ENCODE measurements around the gene TNNI2. TPM values are rescaled to one million over a fixed set of nuclear protein-coding genes. Genes with fewer than 3 reads are reported as not detected.

Gene TNNI2
- total RNA-seq, 1 donor from 2014 or later, result not detected

DNA sequence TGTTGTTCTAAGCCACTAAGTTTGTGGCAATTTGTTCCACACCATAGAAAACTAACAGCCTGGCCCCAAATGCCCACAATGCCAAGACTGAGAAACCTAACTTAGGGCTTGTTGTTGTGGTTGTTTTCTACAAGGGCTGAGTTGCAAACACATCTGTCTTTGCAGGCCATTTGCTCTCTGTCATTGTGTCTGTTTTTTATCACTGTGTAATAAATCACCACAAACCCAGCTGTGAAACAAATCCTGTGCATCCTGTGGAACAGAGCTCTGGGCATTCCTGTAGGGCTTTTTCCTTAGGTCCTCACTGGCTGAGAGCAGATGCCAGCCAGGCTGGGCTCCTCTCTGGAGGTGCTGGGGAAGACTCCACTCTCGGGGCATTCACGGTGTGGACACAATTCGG is 19.7 kb upstream of the TNNI2 start:
- ATAC-seq, result no peak

DNA sequence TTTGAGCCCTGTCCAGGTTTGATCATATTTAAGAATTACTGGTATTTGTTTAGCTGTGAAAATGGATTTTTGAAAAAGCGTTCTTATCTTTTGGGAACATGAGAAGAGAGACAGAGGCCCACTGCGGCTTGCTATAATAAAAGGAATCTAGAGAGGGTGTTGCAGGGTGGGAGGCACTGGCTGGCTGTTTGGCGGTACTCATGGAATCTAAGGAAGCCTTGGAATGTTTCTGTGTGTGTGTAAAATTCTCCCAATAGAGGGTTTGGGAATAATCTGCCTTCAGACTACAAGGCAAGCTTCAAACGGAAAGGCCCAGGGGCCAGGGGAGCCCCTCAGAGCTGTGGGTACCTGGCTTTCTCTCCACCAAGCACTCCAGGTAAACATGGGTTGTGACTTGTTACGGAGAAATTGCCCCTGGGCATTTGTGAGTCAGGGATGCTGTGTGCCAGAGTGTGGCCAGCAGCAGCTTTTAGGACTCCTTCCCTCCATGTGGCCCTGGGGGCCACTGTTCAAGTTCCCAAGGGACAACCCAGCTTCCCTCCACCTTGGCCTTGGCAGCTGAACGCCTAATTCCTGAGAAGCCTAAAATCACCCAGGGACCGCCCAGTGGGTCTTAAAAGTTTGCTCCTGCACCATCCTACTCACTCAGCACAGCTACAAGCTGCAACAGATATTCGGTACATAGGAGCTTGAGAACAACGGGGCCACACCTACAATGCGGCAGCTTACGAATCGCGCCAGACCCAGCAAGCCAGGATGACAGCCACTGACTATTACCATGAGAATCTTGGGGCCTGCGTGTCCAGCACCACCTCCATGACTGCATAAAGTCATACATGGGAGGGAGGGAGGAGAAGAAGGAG is 18.1 kb upstream of the TNNI2 start:
- DNase-seq (ENCODE audit: low spot score) (no peak), ATAC-seq (no peak)
- intact Hi-C loops (cut with DNase I), result no loop called here

More for the DNA sequence above, 19.7 kb upstream of the TNNI2 start:
- no peak for DNase-seq (ENCODE audit: low spot score)
- intact Hi-C loops (cut with DNase I), result no loop called here

DNA sequence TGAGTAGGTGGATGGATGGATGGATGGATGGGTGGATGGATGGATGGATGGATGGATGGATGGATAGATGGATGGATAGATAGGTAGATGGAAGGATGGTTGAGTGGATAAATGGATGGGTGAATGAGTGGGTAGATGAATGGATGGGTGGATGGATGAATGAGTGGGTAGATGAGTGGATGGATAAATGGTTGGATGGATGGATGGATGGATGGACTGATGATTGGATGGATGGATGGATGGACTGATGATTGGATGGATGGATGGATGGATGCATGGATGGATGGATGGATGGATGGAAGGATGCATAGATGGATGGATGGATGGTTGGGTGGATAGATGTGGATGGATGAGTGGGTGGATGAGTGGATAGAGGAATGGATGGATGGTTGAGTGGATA is 17.2 kb upstream of the TNNI2 start:
- DNase-seq (ENCODE audit: low spot score), result no peak
- no peak for ATAC-seq
- intact Hi-C loops (cut with DNase I), result no loop called here

GRCh38 chr11:1822648-1823375 is 16.0 kb upstream of the TNNI2 start:
- ATAC-seq, result no peak
- intact Hi-C loops (cut with DNase I), result no loop called here
- no peak for DNase-seq (ENCODE audit: low spot score)

DNA sequence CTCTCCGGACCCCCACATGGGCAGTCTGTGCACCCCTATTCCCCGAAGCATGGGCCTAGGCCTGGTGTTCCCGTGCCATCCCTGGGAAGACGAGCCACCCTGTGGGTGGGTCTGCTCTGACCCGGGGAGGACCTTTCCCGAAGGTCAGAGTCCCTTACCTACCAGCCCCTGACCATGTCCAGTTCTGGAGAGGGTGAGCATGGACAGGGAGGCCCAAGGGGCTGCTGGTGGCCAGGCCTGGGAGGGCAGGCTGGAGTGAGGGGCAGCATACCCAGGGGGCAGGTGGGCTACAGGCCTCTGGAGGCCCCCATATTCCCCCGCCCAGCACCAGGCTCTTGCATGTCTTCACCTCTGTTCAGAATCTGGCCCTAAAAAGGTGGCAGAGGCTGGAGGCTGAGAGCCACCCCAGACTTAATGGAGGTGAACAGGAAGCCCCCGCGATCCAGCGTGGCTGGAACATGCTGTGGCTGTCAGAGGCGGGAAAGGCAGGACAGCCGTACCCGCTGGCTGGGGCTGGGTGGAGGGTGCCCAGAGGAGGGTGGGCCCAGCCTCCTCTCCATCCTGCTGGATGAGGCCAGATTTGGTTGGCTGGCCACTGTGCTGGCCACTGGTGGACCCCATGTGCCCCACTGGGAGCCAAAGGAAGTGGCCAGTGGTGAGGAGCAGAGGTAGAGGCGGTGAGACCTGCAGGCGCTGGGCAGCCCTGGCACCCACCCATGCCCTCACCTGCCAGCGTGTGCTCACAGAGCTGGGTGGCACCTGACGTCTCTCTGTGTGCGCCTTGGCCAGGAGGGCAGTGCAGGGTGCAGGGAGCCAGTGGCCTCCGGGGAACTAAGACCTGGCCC is 15.2 kb upstream of the TNNI2 start:
- DNase-seq (ENCODE audit: low spot score) (no peak), ATAC-seq (no peak)
- intact Hi-C loops (cut with DNase I), result no loop called here

- DNase-seq (ENCODE audit: low spot score) (no peak), ATAC-seq (no peak)
- intact Hi-C loops (cut with DNase I), result loop anchor here (1.0 kb wide), 1 partner anchor 86 kb away; no protein-coding TSS in a partner anchor
These were observed 14.4 kb upstream of the TNNI2 start for GRCh38 chr11:1824221-1825038.

DNA sequence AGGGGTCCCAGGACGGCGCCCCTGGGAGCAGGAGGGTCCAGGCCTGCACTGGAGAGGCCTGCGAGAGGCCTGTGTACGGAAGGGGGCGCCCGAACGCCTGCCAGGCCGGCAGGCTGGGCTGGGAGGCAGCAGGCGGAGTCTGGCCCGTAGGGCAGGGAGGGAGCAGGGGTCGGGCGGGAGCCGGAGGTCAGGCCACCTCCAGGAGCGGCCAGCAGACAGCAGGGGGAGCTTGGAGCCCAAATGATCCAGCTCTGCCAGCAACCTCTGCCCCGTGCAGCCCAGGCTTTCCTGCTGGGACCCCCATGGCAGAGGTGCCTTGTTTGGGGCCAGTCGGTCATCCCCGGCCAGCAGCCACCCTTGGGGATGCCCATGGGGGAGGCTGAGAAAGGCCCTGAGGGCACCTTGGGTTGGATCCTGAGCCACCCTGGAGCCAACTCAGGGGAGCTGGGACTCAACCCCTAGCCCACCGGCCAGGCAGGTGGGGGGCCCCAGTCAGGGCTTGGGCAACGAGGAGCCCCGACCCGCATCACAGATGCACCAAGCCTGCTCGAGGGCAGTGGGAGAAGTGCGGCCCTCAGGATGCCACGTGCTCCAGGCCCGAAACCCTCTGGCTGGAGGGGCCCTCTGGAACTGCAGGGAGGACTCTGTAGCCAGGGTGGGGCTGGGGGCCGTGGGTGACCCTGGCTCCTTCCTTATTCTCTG is 13.6 kb upstream of the TNNI2 start:
- ATAC-seq (peak; percentile 61), DNase-seq (ENCODE audit: low spot score) (peak; percentile 84)
- intact Hi-C loops (cut with DNase I), result loop anchor here (1.0 kb wide), 1 partner anchor 87 kb away; no protein-coding TSS in a partner anchor

DNA sequence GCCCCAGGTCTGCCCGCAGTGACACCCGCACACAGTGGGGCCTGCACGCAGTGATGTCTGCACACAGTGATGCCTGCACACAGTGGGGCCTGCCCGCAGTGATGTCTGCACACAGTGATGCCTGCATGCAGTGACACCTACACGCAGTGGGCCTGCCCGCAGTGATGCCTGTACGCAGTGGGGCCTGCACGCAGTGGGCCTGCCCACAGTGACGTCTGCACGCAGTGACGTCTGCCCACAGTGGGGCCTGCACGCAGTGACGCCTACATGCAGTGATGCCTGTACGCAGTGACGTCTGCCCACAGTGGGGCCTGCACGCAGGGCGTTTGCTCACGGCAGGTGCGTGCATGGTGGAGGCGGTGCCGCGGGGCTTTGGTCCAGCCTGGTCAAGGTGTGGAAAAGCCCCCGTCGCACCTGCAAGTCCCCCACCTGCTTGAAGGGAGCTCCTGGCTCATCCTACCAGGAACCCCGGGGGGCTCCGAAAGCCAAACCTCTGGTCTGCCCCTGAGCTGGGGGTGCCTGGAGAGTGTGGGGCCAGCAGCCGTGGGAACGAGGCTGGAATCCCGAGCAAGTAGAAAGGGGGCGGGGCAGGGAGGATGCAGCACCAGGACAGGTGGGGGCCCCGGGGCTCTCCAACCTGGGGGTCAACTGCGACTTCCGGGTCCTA is 12.9 kb upstream of the TNNI2 start:
- DNase-seq (ENCODE audit: low spot score), result no peak
- intact Hi-C loops (cut with DNase I), result loop anchor here (1.0 kb wide), 1 partner anchor 88 kb away; no protein-coding TSS in a partner anchor
- no peak for ATAC-seq

DNA sequence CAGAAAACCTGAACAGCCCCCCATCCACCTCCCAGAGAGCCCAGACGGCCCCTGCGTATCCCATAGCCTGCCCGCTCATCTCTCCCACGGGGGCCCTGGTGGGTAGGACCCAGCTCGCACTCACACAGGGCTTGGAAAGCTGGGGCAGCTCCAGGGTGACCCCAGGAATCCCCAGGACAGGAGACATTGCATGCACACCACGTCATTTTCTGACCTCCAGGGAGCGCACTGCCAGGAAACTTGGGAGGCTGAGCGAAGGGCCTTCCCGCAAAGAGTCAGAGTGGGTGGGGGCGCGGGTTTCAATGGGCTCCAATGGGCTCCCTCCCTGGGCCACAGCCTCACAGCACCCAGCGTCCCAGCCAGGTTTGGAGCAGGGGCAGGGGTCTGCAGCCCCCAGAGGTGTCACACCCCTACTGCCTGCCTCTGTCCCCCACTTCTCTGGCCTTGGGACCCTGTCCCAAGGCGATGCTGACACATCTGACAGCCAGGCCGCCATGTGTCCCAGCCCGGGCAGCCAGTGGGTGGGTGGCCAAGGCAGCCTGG is 12.2 kb upstream of the TNNI2 start:
- DNase-seq (ENCODE audit: low spot score), result peak; percentile 80
- ATAC-seq, result peak; percentile 56
- intact Hi-C loops (cut with DNase I), result no loop called here

GRCh38 chr11:1827095-1827813 is 11.5 kb upstream of the TNNI2 start:
- intact Hi-C loops (cut with DNase I), result no loop called here
- ATAC-seq, result peak; percentile 68
- DNase-seq (ENCODE audit: low spot score), result peak; percentile 88

DNA sequence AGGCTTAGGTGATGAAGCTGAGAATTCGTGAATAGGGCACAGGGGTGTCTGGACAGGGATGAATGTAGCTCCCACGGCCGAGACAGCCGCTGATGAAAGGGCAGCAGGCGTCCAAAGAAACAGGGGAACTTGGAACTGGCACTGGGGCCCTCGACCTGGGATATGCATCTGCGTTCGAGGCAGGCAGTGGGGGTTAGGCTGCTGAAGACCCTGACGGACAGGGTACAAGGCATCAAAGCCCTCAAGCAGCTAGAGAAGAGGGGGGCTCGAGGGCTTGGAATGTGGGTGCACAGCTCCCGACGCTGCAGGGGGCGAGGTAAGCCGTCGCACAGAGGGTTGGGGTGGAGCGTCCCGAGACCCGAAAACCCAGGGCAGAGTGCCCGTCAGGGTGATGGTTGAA is 10.8 kb upstream of the TNNI2 start:
- ATAC-seq, result no peak
- DNase-seq (ENCODE audit: low spot score), result no peak
- intact Hi-C loops (cut with DNase I), result no loop called here

DNA sequence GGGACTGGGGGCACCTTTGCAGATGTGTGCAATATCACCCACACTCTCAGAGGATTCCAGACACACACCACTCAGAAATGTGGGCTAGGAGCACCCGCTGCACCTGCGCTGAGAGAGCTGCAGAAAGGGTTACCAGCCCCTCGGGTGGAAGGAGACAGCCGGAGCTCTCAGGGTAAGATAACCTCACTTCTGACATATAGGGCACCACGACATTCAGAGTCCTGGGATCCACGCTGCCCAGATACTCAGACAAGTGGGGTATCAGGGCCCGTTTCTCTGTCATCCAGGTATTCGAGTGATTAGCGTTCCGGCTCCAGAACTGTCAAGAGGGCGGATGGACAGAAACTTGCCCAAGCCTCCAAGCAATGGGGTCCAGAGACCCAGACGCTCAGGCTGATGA is 10.2 kb upstream of the TNNI2 start:
- DNase-seq (ENCODE audit: low spot score) (no peak), ATAC-seq (no peak)
- intact Hi-C loops (cut with DNase I), result no loop called here

GRCh38 chr11:1829039-1829820 is 9.6 kb upstream of the TNNI2 start:
- ATAC-seq (no peak), DNase-seq (ENCODE audit: low spot score) (no peak)
- intact Hi-C loops (cut with DNase I), result no loop called here

- intact Hi-C loops (cut with DNase I), result loop anchor here (5.0 kb wide), 1 partner anchor 178 kb away; no protein-coding TSS in a partner anchor
- ATAC-seq, result no peak
These were observed 8.8 kb upstream of the TNNI2 start for GRCh38 chr11:1830004-1830321.

DNA sequence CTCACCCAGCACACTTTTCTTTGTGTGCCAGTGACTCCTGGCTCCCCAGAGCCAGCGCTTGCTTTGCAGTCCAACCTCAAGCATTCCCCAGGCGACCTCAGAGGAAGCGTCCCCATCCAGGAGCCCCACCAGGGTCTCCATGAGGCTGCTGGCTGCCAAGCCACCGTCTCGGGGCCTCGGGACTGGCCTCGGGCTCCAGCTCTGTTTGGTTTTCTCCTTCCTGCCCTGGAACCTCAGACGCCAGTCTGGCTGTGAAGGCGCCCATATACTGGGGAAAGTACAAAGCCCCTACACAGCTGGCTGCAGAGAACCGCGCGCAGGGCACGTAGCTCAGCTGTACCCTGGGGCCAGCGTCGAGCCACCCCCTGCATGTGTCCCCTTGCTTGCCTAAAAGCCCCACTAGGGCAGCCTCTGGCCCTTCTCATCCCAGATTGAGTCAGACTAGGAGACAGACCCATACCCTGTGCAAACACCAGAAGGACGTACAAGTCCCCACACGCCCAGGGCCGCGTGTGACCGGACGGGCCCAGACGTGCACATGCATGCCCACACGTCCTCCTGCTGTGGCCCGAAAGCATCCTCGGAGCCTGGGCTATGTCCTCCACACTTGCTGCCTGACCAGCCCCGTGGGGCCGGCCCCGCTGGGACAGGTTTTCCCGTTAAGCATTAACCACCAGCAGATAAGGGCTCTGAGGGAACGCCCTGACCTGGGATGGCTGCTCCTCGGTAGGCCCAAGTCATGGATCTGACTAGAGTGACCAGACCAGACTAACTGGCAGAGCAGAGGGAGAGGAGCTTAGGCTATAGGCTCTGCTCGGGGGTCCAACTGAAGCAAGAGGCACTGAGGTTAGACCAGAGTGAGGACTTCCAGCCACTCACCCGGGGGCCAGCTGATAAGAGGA is 8.2 kb upstream of the TNNI2 start:
- no peak for DNase-seq (ENCODE audit: low spot score)
- ATAC-seq, result no peak
- intact Hi-C loops (cut with DNase I), result loop anchor here (5.0 kb wide), 1 partner anchor 178 kb away; no protein-coding TSS in a partner anchor

More at GRCh38 chr11:1830004-1830321, 8.8 kb upstream of the TNNI2 start:
- DNase-seq (ENCODE audit: low spot score), result no peak

Measured in sciatic nerve (tissue), 2 donors.